Mesendoderm (in vitro differentiated cells): ENCODE results near the gene KRTAP13-3.

Experiments
- DNase-seq: peaks from one replicate; pipeline ENCODE4 v3.0.0; 2013
- H2AK5ac ChIP-seq: 2 replicates; pipeline ENCODE4 v1.6.1; 2013; ENCODE audit warnings: low read length, inconsistent platforms
- H2BK120ac ChIP-seq: 2 replicates; pipeline ENCODE4 v1.6.1; 2013; ENCODE audit warnings: low read depth, mild to moderate bottlenecking, low read length, moderate library complexity, mixed read lengths
- H2BK15ac ChIP-seq: replicated peaks from 2 replicates; pipeline ENCODE4 v1.6.1; 2013; ENCODE audit warnings: low read depth, mild to moderate bottlenecking, moderate library complexity
- H2BK5ac ChIP-seq: 2 replicates; pipeline ENCODE4 v1.6.1; 2013; ENCODE audit warnings: low read length, inconsistent platforms
- H3K18ac ChIP-seq: 2 replicates; pipeline ENCODE4 v1.6.1; 2013; ENCODE audit warnings: mild to moderate bottlenecking, low read length, mixed read lengths
- H3K23ac ChIP-seq: one replicate; pipeline ENCODE4 v1.6.1; 2013; ENCODE audit warnings: low read length
- H3K27ac ChIP-seq: 2 replicates; pipeline ENCODE4 v1.5.1; 2013; ENCODE audit warnings: low read depth, mild to moderate bottlenecking, inconsistent platforms, low read length, moderate library complexity
- H3K27me3 ChIP-seq: 2 replicates; pipeline ENCODE4 v1.6.1; 2013; ENCODE audit warnings: low read length, control low read depth, mild to moderate bottlenecking, inconsistent platforms; ENCODE audit not compliant: insufficient read depth, poor library complexity
- H3K36me3 ChIP-seq: 2 replicates; pipeline ENCODE4 v1.6.1; 2013; ENCODE audit warnings: low read length, inconsistent platforms; ENCODE audit not compliant: control insufficient read depth, insufficient read depth
- H3K4ac ChIP-seq: one replicate; pipeline ENCODE4 v1.6.1; 2013; ENCODE audit warnings: low read depth, mild to moderate bottlenecking, low read length, moderate library complexity
- H3K4me1 ChIP-seq: 2 replicates; pipeline ENCODE4 v1.6.1; 2013; ENCODE audit warnings: low read depth, low read length, inconsistent platforms; ENCODE audit not compliant: control insufficient read depth
- H3K4me2 ChIP-seq: 2 replicates; pipeline ENCODE4 v1.6.1; 2013; ENCODE audit warnings: low read length
- H3K4me3 ChIP-seq: 2 replicates; pipeline ENCODE4 v1.5.1; 2013; ENCODE audit warnings: mild to moderate bottlenecking, low read length
- H3K56ac ChIP-seq: one replicate; pipeline ENCODE4 v1.6.1; 2013; ENCODE audit warnings: low read length
- H3K79me1 ChIP-seq: 2 replicates; pipeline ENCODE4 v1.6.1; 2013; ENCODE audit warnings: low read length, inconsistent platforms
- H3K79me2 ChIP-seq: 2 replicates; pipeline ENCODE4 v1.6.1; 2013; ENCODE audit warnings: mild to moderate bottlenecking, low read length; ENCODE audit not compliant: control insufficient read depth, insufficient read depth
- H3K9ac ChIP-seq: 2 replicates; pipeline ENCODE4 v1.6.1; 2013; ENCODE audit warnings: low read length, inconsistent platforms
- H4K5ac ChIP-seq: one replicate; pipeline ENCODE4 v1.6.1; 2013; ENCODE audit warnings: low read length
- H4K8ac ChIP-seq: one replicate; pipeline ENCODE4 v1.6.1; 2013; ENCODE audit warnings: low read depth, mild to moderate bottlenecking, control low read depth, low read length, moderate library complexity
- WGBS: extraction: QIAGEN DNeasy Blood & Tissue Kit; methylation state at CpG from one replicate; pipeline ENCODE4 v1.1.7; 2013; ENCODE audit warnings: low lambda C conversion rate, missing lambda C conversion rate; ENCODE audit not compliant: insufficient coverage; ENCODE audit errors: extremely low coverage; 5-methylcytosine and 5-hydroxymethylcytosine counted together

KRTAP13-3 gene

DNA sequence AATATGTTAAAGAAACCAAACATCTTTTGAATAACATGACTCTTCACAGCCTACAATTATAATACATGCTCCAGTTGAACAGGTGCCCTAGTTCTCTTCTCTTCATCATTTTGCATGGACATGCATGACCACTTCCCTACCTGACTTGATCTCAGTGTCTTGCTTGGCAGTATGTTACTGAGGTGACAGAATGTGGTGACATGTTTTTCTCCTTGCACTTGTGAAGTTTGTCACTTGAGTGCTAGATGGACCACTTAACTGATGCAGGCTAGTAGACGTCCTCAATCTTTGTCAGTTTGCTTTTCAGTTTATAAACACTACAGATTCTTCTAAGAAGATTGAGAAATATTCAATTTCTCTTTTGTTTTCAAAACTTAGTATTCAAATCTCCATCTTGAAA lies 43.5 kb downstream of the KRTAP13-3 start:
- Histone ChIP-seq H4K5ac (no peak overlapping the region), H3K56ac (no peak overlapping the region)
- WGBS = no CpG with 5 or more reads among the region's 1 CpG

More for the DNA sequence above, 43.5 kb downstream of the KRTAP13-3 start:
- Histone ChIP-seq H4K8ac (no peak overlapping the region), H3K79me2 (no peaks in the 10 kb centered on the region), H3K4ac (no peak overlapping the region), H2BK15ac (no peak overlapping the region), H3K27ac (no peak overlapping the region), H2AK5ac (no peak overlapping the region), H2BK120ac (no peak overlapping the region), H3K79me1 (no peaks in the 10 kb centered on the region), H3K18ac (no peak overlapping the region), H3K4me2 (no peak overlapping the region), H2BK5ac (no peak overlapping the region), H3K4me1 (no peaks in the 10 kb centered on the region), H3K23ac (no peak overlapping the region), H3K36me3 (no peaks in the 10 kb centered on the region), H3K27me3 (no peaks in the 10 kb centered on the region), H3K4me3 (no peak overlapping the region), H3K9ac (no peak overlapping the region)
- no peak for DNase-seq
